Activated CD8-positive, alpha-beta memory T cell treated with anti-CD3 and anti-CD28 coated beads for 1 hour (primary cell): ENCODE measurements around the gene TCF4.

ENCODE experiments used
- DNase-seq, 2 donors: peaks; one replicate each; pipeline ENCODE4 v3.0.0-alpha.2; 2020; ENCODE audit warnings: low read depth in 1 of 2; ENCODE audit errors: extremely low read depth in 1 of 2

The TCF4 gene

DNA sequence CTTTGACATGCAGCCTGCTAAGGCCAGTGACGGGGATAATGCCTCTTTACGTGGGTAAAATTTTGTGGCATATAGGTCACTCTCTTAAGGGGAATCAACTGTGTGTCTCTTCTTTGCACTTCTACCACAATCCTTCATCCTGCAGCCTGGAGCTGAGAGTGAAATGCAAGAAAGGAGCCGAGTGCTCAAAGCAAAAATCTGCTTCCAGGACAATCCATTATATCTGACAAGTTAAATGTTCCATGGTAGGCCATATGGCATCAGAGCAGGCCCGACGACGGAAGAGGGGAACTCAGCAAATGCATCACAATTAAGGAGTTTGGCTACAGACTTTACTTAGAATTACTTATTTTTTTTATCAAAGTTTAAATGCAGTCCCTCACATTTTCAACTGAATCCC is 171.2 kb downstream of the TCF4 start:
- DNase-seq, result no peak

DNA sequence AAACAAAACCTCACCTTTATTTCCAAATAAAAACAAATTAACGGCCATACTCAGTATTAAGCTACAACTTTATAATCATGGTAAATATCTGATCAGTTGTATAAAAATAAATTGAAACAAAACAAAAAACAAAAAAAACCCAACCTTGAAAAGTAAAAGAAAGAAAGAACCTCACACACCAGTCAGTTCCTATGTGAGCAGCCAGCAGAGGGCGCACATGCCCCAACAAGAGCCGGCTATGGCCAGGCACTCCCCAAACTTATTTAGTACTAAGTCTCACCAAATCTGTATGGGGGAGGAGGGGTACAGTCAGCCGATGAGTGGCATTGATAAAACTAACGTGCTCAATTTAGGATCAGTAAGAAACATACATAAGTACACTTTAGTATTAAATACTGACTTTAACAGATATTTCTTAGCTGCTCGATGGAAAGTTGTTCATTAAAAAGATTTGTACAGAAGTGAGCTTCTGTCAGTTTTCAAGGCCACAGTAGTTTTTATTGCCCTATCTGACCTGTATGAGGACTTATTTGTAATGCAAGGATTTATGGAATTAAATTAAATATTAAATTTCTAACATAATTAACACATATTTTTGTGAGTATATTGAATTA is 172.6 kb downstream of the TCF4 start:
- peak; percentile 27 to 63 for DNase-seq

DNA sequence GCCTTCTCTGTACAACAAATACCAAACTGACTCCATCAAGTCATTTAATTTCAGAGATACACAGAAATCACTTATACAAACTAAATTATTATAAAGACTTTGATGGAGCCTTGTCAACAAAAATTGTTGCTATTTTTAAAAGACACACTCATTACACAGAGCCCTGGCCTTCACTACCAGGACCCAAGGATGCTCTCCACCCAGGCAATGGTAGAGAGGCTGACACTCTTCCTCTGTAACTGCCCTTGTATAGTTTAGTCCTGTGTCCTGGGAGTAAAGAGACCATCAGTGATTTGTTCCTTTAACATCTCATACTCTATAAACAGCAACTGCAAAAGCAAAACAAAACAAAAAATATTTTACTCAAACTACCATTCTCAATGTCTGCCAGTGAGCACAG is 173.5 kb downstream of the TCF4 start:
- DNase-seq, result no peak

DNA sequence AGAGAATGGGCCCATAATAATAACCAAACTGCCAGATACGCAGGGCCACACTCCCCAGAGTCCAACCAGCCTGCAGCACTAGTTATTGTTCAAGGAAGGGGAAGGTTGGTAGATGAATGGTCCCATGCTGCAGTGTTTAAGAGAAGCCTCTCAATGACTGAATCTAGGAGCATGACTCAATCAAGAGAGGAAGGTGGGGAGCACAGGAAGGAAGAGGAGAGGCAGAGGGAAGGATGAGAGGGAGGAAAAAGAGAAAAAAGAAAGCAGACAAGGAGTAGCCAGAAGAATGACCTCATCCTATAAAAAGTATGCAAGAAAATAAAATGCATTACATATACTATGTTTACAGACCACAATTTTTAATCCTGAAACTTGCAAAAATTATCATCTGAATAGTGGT is 174.5 kb downstream of the TCF4 start:
- DNase-seq, result no peak

DNA sequence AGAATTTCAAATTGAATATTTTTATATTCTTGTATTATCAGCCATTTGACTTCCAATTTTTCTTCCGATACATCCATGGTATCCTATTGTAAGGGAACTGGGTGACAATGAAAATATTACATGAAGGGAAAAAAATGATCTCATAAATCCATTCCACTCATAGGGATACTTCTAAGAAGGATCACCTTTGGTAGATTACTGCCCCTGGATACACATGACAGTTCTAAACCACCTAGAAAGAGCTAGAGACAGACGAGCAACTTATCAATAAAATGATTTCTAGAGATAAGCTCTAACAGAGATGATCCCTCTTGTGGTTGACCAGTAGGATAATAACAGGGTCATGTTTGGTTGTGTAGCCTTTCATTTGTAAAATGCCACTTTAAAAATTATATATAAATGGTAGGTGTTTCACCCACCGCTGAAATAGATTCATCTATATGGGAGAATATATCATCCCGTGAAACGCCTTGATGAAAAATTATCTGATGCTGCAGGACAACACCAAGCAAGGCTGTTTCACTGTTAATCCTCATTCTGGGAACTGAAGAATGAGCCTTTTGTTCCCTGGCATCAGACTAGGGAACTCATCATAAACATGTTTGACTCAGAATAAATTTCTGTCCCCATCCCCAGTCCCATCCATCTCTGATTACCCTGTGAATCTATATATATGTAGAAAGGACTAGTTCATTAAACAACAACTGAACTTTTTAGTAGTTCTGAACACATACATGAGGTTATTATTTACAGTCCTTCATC is 180.0 kb downstream of the TCF4 start:
- no peak for DNase-seq

DNA sequence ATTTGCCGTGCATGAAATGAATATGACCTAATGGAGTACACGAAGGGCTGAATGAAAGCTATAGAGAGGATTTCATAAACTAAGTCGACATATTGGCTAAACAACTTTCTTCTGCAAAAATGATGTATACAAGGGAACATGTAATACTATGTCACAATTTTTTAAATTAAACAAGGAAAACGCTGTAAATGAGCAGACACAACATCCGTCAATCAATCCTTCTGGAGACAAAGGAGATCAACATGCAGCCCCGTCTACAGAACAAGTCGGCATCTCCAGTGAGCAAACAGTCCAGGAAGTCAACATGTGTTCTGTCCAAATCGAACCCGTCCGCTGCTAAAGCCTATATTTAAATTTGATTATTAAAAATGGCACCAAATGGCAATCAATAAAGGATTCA is 180.8 kb downstream of the TCF4 start:
- no peak for DNase-seq

DNA sequence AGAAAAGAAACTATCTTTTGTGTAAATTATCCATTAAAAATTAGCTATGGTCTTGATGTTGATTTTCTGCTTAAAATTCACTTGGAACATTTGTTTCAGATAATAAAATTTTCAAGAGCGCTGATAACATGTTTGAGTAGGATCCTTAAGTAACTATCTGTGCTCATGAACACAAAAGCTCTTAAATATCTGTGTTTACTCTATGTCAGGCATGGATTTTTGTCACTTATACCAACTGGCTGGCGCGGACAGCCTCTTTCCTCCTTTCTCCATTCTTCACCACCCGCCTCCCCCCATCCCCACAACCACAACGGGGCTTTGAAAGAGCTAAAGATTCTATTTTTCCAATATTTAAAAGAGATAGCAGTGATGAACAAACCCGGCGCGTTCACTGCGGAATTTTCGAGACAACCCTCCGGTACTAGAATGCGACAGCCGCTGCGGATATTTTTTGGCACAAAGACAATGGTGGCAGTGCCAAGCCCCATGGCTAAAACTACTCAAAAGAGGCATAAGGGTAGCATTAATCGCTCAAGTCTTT is 181.5 kb downstream of the TCF4 start:
- no peak for DNase-seq

DNA sequence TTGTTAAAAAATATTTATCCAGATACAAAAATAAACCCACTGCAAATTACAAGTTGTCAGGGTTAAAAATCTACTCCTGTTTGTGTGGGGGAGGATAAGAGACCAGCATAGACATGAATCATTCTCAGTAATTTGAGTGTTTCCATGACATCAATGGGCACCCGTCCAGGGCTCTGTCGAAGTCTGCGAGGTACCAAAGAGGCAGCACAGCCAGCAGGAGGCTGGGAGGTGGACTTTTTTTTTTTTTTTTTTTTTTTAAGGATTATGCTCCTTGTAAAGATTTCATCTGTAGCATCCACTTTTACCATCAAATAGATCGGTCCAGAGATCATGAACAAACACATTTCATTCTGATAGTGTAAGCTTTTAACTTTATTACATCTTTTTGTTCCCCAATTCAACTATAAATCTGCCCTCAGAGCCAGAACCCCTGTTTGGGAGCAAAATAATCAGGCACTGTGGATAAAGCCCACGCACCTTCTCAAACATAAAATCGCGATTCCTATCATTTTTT is 182.0 kb downstream of the TCF4 start:
- no peak for DNase-seq

DNA sequence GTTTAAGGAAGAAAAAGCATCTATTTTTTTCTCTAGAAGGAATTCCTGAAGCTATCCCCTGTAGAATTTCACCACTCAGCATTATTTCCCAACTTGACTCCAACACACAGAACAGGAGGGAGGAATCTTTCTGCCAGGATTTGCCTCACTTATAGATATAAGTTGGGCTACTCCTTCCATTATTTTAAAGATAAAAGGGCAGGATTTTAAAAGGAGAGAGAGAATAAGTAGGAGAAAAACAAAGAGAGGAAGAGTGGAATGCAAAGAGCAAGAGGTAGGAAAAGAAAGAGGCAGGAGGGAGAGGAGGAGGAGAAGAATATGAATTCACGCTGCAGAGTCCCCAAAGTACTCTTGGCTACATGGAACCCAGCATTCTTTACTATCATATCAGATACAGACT is 182.5 kb downstream of the TCF4 start:
- no peak for DNase-seq

DNA sequence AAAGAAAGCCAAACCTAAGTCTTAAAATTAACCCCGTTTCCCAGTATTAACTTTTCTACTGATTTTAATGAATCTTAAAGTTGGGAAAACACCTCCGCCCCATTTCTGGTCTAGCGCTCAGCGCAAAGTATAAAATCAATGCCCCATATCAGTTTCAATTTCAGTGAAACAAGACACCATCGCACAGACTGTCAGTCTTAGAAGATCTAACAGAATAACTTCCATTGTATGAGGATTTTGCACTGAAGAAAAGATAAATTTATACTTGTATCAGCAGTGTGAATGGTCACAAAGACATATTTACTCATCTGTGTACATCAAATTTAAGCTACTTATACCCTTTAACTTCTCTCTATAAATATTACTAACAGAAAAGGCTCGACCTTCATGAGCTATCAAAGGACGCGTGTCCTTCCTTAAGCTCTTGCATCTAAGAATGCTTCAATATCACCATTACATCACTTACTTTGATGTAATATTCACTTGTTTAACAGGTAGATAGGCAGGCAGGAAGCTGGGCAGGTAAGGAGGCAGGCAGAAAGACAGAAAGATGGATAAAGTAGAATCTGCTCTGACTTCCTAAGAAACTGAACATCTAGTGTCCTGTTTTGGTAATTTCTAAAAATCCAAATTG is 183.0 kb downstream of the TCF4 start:
- DNase-seq, result no peak

DNA sequence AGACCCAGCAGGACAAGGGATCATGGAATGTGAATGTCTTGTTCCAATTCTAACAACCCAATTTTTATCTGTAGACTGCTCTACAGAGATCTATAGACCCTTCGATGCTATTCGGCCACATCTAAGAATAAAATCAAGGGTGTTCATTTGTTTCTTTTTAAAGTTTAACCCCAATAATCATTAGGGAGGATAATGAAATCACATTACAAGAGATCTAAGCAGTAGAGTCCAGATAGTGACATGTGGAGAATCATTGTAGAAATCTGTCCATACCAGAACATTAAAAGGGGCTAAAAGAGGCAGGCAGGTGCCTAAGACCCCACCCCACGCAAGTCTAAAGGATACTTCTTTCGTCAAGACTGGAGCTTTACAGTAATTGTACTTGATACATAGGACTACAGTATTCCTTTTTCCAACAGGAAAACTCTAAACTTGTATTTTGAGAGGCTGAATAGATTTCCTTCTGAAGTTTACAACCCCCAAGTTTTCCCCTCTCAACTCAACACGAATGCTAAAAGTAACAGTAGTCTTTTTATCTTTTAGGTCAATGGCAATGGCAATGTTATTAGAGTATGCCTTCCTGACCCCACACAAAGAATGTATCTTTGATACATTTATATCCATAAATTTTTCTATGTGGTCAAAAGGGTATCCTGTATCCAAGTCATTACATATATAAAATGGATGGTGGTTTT is 183.7 kb downstream of the TCF4 start:
- DNase-seq, result no peak

DNA sequence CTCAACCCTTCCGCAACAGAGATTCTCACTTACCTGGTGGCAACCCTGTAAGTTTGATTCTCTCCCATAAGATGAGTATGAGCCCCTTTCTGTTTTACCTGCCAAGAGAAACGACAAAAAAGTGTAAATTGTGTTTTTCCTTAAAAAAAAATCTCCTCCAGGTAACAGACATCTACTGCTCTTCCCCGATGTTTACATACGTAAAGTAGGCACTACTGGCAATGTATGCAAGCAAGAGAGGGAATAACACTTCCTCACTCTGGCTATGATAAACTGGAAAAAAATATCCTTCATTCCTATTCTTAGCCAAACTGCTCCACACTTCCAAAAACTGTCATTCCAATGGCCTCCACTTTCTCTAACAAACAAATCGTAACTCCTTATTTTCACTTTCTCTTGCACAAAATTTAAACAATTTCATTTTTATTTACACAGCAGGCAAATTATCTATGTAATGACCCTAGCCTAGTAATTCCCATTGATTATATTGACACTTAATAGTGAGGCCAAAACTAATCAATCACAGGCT is 184.5 kb downstream of the TCF4 start:
- no peak for DNase-seq

DNA sequence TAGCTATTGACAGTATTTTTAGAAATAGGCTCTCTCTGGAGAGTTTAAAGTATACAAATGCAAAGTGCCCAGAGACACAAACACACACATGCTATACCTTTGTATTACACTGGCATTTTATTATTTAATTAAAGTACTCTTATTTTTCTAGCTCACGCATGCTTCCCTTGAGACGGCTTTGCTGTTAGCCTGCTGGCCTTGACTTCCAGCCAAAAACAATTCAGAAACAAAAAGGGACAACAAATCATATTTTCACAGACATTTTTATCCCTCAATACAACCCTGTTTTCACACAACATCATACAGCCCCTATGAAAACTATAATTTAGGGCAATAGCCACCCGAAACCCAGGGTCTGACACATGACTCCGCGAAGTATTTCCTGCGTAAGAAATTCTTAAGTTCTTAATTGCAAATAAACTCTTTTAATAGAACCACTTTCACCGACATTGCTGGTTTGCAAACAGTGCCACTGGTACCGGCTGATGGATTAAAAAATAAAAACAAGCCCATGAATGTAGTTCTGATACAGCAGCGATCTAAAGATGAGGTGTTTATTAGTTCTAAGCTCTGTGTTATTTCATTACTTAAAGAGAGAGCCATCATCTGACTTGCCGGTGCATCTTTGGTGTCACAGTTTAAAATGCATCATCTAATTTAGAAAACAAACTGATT is 185.1 kb downstream of the TCF4 start:
- no peak for DNase-seq

DNA sequence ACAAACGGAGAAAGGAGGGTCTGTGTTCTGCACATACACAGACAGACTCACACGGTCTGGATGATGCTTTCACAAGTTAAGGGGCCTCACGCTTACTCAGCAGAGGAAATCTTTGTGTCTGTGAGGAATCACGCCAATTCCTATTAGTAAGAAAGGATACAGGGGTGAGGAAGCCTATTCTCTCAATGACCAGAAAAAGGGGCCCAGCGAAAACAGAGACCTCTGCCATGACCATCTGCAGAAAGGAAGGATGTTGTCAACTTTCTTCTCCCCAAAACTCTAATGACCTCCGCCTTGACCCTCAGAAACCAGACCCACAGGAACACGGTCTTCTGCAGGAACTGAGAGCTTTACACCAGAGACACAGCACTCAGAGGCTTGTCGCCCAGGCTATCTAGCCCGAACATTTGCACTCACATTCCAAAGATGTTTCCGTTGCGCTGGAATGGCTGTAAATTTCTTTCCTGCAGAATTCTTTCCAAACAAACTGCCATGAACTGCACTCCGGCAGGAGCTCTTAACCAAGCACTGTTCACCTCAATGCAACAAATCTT is 186.3 kb downstream of the TCF4 start:
- no peak for DNase-seq

DNA sequence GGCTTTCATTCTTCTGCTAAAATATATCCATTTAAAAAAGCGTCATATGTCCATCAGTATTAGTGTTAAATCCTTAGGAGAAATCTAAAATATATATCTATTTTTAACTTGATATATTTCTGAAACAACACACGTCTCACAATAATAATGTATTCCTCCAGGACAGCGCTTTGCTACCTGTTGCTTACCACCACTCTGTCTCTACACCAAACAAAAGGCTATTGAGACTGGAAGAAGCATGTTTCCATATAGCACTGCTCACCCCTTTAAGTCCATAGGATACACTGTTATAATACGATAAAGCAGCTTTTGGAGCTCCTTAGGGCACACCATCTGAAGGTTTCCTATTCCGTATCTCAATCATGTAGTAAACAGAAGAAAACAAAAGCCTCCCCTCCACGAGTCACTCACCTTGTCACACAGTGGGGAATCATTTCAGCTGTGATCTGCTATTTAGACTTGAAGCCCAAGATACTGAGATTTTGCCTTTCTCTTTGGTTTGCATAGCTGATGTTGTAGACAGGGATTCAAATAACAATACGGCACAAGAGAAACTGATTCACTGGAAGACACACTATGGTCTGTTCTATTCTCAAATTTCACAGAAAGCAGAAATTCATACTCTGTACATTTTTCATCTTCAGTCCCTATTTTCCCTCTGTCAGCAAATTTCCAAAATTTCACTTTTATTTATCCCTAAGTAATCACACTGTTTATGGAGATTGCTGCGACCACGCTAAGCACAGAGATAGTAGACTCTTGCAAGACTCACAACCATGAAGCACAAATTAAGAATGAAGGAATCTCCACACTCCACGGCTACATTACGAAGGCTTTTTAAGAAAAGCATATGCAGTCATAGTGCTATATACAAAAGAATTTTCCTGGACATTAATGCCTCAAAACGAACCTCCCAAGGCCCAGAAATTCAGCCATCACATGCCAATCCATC is 187.1 kb downstream of the TCF4 start:
- no peak for DNase-seq

DNA sequence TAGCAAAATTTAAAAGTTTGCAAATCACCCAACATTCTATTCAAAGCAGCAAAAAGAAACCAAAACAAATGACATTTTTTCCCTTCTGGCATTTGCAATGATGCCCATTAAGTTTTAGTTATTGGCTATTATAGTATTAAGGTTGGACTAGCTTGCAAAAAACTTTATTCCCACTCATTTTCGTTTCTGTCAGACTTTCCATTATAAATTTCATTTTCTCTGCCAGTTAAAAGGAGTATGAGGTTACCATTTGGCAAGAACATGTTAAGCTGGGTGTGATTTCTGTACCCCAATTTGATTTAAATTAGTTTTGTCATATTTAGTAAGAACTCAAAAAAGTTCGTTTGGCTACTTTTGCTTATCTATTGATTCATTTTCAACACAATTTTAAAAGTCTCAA is 187.9 kb downstream of the TCF4 start:
- no peak for DNase-seq

DNA sequence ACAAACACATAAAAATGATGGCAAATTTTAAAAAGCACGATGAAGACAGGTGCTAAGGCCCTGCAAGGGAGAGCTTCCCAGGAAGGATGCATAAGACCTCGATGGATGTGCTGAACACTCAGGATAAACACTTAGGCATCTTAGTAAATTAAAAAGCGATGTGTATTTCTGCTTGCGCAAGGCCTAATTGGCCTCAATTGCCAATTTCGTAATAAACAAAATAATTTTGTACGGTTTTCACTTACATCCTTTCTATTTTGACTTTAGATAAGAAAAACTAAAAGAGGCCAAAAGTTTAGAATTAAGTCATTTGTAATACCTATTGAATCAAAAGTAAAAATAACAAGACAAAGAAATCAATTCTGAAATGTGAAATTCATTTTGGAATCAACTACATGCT is 189.1 kb downstream of the TCF4 start:
- DNase-seq, result no peak

DNA sequence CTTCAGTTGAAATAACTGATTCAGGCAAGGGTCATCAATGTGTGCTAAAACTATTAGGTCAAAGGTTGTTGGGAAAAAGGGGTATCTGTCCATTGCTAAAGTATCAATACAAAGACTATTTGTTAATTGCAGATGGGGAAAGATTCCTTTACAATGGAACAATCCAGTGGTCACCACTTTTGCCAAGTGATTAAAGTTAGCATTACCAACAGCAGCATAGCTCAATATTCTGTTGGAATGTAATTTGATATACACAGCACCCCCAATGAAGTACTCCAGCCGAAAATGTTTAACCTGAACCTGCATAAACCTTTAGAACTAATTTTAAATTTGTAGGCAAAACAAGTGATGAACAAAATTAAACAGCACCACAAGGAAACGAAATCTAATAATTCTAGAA is 191.0 kb downstream of the TCF4 start:
- DNase-seq, result no peak

DNA sequence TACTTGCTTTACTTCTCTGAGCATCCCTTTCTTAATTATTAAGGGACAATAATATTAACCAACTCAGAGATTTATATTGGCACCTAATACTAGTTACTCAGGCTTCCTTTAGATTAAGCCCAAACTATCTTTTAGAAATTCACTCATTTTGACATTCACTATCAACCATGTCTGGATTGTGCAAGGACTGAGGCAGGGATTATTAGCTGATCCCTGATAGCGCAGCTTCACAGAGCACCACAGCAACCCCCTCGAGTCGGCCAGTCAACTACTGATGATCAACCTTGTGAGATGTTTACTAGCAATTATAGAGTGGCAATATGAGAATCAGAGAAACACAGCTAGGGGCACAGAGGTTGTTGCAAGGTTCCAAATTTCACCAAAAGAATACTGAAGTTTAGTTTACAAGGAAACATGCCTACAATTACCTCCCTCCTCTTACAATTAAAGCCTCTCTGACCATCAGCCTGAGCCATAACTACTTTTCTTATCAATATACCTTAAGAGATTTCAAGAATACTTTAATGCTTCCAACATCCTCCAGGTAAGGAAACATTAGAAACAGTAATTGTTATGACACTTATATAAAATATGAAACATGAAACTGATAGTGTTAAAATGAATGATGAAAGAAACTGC is 191.6 kb downstream of the TCF4 start:
- DNase-seq, result no peak
